NCI-H526 treated with DMSO at 0.1 percent for 48 hours (cell line): ENCODE measurements around the gene B3GALT6.

ENCODE experiments used
- DNase-seq: peaks from one replicate; lab custom pipeline; 2025; lab: John Stamatoyannopoulos, UW

Gene B3GALT6

GRCh38 chr1:1232796-1233566 is 944 bp downstream of the B3GALT6 start:
- DNase-seq, result no peak

- no peak for DNase-seq
Observed at GRCh38 chr1:1233567-1233892, 1.5 kb downstream of the B3GALT6 start.

DNA sequence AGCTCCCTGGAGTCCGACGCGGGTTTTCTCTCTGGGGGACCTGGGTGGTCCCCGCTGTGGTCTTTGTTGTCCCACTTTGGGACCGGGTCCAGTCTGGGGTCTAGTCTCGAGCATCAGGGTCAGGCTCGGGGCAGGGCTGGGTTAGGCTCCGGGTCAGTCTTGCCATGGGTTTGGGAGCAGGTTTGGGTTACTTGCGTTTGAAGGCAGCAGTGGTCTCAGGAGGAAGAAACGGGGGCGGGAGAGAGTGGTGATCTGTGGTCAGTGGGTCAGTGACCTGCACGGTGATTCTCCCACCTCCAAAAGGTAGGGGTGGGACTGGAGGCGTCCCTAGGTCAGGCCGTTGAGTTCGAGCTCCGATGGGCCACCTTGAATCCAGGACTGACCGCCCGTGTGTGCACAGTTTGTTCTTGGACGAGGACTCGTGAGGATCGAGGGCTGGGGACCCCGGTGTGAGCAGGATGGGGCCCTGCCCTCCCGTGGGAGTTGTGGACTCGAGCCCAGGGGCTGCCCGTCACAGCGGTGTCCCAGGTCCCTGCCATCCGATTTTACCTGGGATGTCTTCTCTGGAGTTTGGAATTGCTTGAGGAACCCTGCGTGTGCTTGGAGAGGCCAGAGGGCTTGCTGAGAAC is 2.3 kb downstream of the B3GALT6 start:
- no peak for DNase-seq

DNA sequence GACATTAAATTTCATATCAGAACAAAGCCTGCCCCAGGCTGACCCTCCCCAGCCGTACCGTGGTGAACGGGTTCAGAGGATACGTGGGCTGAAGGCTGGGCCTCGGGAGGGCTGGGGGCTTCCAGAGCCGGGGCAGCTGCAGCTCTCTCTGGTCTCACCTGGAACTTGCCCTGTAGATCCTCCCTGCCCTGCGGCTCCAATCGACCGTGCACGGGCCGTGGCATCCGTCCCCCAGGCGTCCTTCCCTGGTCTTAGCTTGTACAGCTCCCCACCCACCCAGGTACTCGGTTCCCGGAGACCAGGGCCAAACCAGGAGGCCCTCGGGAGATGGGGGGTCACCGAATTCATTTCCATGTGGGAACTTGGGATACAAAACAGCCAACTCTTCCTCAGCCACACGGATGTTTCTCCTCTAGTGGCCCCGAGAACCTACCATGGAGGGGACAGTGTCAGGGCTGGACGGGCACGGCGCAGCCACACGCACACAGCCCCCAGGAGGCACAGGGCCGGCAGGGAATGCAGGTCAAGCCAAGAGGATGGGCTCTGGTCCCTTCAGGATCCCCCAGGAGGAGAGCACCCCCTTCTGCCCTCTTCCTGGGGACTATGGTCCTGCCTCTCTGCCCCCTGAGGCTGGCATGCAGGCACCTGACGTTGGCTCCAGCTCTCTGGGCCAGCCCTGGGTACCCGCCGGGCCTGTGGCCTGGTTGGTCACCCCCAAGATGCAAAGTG is 3.1 kb downstream of the B3GALT6 start:
- DNase-seq, result no peak

- DNase-seq, result no peak
Observed at GRCh38 chr1:1236176-1236763, 4.2 kb downstream of the B3GALT6 start.

GRCh38 chr1:1236945-1237873 is 5.2 kb downstream of the B3GALT6 start:
- DNase-seq, result no peak

DNA sequence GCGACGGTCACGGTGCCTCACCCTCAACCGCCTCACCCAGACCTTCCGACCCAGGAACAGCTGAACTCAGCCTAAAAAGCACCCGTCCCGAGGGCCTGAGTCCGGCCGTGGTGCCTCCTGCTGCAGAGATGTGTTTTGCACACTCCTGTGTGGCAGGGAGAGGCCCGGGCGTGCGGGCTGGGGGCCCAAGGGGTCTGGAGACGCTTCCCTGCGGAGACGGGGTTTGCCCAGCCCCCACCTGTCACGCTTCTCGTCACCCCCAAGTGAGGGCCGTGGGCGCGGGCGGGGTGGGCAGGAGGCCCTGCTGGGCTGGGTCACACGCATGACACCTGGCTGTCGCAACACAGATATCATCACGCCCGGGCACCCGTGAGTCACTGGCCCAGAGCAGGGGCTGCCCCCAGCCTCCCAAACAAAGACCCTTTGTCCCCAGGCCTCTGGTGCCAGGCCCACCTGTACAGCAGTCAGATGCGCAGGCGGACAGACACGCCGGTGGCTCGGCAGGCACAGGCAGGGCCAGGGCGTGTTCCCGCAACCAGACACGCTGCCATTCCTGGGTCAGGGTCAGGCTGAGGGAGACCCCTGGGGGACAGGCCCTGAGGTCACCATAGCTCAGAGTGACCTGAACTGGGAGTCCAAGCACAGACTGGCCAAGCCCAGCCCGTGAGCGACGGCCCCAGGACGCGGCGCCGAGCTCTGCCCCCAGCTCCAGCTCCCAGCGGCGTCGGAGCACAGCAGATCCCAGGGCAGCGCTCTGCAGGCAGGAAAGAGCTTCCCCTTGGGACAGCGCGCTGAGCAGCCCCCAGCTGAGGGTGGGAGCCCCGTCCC is 6.1 kb downstream of the B3GALT6 start:
- DNase-seq, result peak; percentile 59

- no peak for DNase-seq
Observed at GRCh38 chr1:1238702-1239178, 6.7 kb downstream of the B3GALT6 start.

- no peak for DNase-seq
Observed at GRCh38 chr1:1239227-1239613, 7.2 kb downstream of the B3GALT6 start.

DNA sequence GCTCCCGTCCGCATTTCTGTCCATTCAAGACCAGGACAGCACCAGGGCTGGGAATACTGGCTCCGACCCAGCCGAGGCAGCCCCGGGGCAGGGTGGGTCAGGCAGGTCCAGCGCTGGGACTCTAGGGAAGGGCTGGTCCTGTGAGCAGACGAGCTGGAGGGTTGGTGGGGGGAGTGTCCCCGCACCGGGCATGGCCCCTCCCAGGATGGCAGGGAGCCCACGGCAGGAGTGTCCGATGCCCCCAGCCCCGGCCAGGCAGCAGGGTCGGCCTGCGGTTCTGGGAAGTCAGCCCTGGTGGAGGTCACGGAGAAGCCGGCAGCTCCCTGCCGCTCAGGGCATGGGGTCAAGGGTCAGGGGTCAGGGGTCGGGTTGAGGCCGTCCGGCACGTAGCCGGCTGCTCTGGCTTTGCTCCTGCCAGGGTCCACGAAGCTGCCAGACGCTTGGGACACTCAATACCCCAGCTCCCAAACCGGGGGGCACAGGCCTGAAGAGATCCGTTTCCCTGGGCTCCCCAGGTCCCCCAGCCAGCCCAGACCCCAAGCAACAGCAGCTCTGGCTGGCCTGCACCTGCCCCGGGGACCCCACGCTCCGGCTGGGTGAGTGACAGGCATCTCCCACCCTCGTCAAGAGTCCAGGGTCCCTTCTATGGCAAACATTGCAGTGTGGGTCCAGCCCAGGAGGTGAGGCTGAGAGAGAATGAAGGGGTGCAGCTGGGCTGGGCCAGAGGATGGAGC is 7.7 kb downstream of the B3GALT6 start:
- no peak for DNase-seq

DNA sequence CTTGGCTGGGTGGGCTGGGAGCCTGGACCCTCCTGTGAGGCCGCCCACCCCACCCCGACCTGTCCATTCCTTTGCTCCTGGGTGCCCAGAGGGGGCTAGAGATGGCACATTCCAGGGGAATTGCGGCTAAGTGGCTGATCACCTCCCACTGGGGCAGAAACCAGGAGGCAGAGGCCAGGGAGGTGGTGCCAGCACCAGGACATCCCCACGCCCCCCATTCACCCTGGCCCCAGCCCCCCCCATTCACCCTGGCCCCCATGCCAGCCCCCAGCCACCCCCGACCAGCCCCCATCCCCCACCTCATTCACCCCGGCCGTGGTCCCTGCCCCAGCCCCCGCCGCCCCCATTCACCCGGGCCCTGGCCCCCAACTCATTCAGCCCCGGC is 8.3 kb downstream of the B3GALT6 start:
- no peak for DNase-seq

DNA sequence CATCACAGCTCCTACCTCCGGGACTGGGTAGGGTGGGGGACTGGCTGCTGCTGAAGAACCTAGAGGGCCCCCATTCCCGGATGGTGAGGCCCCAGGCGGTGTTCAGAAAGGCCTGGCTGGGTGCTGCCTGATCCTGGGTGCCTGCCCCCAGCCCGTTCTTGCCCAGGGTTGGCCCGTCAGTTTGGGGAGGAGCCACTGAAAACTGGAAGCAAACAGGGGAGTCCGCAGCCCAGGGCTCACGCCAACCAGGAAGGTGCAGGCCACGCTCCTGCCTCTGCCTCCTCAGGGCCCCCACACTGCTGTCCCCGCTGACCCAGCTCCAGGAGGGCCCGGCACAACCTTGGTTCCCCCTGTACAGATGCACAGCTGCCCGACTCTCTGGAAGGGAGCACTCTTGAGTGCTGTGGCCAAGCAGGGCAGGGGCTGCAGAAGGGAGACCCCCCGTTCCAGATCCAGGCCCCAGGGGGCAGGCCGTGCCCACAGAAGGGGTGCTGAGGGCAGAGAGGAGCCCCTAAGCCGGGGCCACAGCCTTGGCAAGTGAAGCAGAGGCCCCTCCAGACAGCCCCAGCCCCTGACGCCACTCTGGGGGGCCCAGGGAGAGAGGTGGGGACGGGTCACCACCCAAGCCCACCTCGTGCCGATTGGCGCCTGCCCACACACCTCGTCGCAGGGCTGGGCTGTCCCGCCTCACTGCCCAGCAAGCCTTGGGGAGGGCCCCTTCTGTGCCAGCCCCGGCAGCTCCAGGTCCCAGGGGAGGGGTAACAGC is 9.0 kb downstream of the B3GALT6 start:
- DNase-seq, result no peak

DNA sequence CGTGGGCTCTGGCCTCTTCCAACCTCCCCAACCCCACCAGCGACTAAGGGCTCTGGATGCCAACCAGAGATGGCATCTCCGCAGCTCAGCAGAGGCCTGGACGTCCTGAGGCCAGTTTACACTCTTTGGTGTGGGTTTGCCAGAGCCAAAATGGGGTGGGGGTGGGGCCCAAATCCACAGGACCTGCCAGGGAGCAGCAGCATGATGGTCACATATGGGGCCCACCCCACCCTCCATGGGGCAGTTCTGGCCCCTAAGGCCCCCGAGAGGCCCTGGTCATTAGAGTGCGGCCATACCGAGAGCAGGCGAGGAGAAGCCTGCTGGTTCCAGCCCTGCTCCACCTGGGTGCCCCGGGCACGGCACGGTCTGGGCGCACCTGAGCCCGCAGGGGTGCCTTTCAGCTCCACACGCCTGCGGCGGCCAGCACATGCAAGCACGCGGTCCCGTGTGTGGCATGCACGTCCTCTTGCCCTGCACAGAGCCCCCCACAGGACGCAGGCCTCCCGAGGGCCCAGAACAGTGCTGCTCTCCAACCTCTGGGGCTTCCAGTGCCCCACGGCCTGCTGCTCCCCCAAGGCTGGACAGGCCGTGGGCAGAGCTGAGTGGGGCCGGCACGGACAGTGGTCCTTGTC is 9.7 kb downstream of the B3GALT6 start:
- DNase-seq, result no peak

DNA sequence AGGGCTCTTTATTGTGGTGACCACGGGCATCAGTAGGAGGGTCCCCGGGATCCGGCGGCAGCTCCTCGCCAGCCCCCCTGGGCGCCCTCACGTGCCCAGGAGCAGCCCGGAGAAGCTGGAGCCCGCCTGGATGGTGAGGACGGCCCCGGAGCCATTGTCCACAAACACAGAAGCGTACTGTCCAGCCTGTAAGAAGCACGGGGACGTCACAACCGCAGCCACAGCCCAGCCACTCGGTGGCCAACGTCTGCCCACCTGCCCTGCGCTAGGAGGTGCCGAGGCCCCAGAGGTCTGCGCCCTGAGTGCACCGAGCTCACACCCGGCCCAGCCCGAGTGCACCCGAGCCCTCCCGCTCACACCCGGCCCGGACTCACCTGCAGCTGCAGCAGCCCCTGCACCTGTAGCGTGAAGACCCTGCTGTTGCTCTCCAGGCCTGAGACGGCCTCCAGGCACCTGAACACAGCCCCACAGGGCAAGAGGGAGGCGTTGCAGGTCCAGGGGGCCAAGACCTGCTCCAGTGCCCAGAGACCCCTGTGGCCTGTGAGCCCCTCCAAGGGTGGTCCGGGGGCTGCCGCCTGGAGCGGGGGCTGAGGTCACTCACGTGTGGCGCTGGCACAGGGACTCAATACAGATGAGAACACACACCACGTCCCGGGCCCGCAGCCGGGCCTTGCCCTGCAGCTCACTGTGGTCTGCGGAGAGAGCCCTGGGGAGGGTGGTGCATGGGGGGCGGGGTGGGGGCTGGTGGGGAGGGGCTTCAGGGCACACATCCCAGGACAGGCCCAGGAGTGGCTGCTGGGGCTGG is 10.6 kb downstream of the B3GALT6 start:
- no peak for DNase-seq

DNA sequence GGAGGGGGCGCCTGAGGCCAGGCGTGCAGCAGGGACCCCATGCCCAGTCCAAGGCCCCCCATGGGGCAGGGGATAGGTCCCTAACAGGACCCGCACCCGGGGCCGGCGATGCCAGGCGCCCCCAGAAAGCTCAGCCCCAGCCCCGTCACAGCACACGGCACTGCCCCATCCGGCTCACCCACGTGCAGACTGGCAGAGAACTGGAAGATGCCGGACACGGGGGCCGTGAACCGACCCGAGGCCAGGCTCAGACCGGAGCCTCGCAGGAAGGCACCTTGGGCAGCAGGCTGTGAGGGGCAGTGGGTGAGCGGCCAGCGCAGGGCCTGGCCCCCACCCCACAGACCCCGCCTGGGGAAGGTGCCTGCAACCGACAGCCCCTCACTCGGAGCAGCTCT is 11.2 kb downstream of the B3GALT6 start:
- no peak for DNase-seq

GRCh38 chr1:1243807-1244191 is 11.8 kb downstream of the B3GALT6 start:
- no peak for DNase-seq

- DNase-seq, result no peak
Observed at GRCh38 chr1:1244192-1244811, 12.3 kb downstream of the B3GALT6 start.
